Stimulated activated CD8-positive, alpha-beta memory T cell treated with anti-CD3 and anti-CD28 coated beads, Interleukin-2, amount 100 ng/mL, for 1 hour (primary cell): ENCODE results near the gene TP53INP2.
"Not testable (repeated sequence)": the region's sequence is repeated elsewhere in the genome, so short reads cannot be mapped to it uniquely, and the experiment has no call there.

Experiments used
- DNase-seq, 2 donors: peaks; one replicate each; pipeline ENCODE4 v3.0.0-alpha.2; 2020; ENCODE audit warnings: low read depth in 2 of 2

TP53INP2 gene

GRCh38 chr20:34722560-34722959 lies 18.4 kb downstream of the TP53INP2 start:
- DNase-seq: not testable (repeated sequence)

- DNase-seq: no peak
Measured at GRCh38 chr20:34724172-34724571, 20.0 kb downstream of the TP53INP2 start.

- no peak for DNase-seq
Measured at GRCh38 chr20:34729416-34729815, 25.3 kb downstream of the TP53INP2 start.

GRCh38 chr20:34732523-34732922 lies 28.4 kb downstream of the TP53INP2 start:
- DNase-seq: no peak

GRCh38 chr20:34736106-34736735 lies 32.1 kb downstream of the TP53INP2 start:
- DNase-seq: no peak

GRCh38 chr20:34743039-34743438 lies 38.9 kb downstream of the TP53INP2 start:
- DNase-seq: no peak

GRCh38 chr20:34744340-34744739 lies 40.2 kb downstream of the TP53INP2 start:
- no peak for DNase-seq

- no peak for DNase-seq
Measured at GRCh38 chr20:34744847-34745246, 40.7 kb downstream of the TP53INP2 start.

GRCh38 chr20:34746674-34747073 lies 42.5 kb downstream of the TP53INP2 start:
- DNase-seq: no peak

- no peak for DNase-seq
Measured at GRCh38 chr20:34747479-34747878, 43.3 kb downstream of the TP53INP2 start.

GRCh38 chr20:34748709-34749108 lies 44.6 kb downstream of the TP53INP2 start:
- DNase-seq: no peak

GRCh38 chr20:34750484-34750883 lies 46.3 kb downstream of the TP53INP2 start:
- DNase-seq: no peak

- no peak for DNase-seq
Measured at GRCh38 chr20:34751453-34751852, 47.3 kb downstream of the TP53INP2 start.

GRCh38 chr20:34753706-34754461 lies 49.7 kb downstream of the TP53INP2 start:
- no peak for DNase-seq

GRCh38 chr20:34754611-34755010 lies 50.5 kb downstream of the TP53INP2 start:
- no peak for DNase-seq

- no peak for DNase-seq
Measured at GRCh38 chr20:34755367-34755766, 51.2 kb downstream of the TP53INP2 start.

- DNase-seq: no peak
Measured at GRCh38 chr20:34762031-34762555, 57.9 kb downstream of the TP53INP2 start.
